PFSK-1 (cell line): ENCODE measurements around the gene TSPAN3.

ENCODE experiments used
- FOXP2 ChIP-seq: optimal IDR thresholded peaks from 2 replicates; pipeline ENCODE3; 2011; ENCODE audit warnings: borderline replicate concordance, control low read depth, inconsistent platforms; ENCODE audit not compliant: insufficient read depth; ENCODE audit errors: extremely low read length, extremely low read depth
- POLR2AphosphoS5 ChIP-seq: IDR thresholded peaks from 2 replicates; pipeline ENCODE4 v1.6.1; 2012; ENCODE audit warnings: low read depth, mild to moderate bottlenecking, control low read depth, low read length, moderate library complexity
- SIN3A ChIP-seq: IDR thresholded peaks from 2 replicates; pipeline ENCODE4 v1.6.1; 2012; ENCODE audit warnings: mild to moderate bottlenecking, low read length, moderate library complexity, borderline replicate concordance; ENCODE audit not compliant: insufficient read depth
- TAF1 ChIP-seq: IDR thresholded peaks from 2 replicates; pipeline ENCODE4 v1.6.1; 2012; ENCODE audit warnings: low read length, control low read depth, borderline replicate concordance; ENCODE audit not compliant: insufficient read depth
- TF ChIP-seq, protein P1 (sequence below), 2 experiments: IDR thresholded peaks; 2 replicates each; pipeline versions ENCODE4 v1.6.1 to v1.8.0; 2011 to 2012; ENCODE audit warnings: low read depth in 2 of 2, low read length in 2 of 2, control low read depth in 1 of 2, inconsistent platforms in 1 of 2, mild to moderate bottlenecking in 1 of 2, moderate library complexity in 1 of 2; ENCODE audit not compliant: insufficient read depth in 1 of 2

The TSPAN3 gene

DNA sequence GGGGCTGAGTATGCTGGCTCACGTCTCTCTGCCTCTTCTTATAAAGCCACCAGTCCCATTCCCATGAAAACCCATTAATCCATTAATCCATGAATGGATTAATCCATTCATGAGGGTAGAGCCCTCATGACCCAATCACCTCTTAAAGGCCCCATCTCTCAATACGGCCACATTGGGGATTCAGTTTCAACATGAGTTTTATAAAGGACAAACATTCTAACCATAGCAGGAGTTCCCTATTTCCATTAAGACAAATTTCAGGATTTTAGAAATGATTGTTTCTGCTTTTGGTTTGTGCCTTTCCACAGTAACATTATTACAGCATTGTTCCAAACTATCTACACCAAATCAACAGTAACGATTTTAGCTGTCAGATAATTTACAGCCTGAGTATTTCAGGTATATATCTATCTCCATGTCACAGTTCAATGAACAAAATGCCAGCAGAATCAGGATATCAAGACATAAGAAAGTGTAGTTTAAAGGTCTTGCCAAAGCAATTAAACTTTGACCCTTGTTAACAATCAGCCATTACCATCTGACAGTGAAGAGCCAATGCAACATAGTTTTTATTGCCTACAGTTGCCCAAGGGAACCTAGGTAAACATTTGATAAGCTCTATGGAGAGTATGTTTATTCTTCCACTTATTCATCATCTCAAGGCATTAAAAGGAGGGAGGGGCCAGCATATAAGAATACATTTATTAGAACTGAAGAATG lies 3.8 kb downstream of the TSPAN3 start:
- TF ChIP-seq SIN3A (no peak), TAF1 (no peak), POLR2AphosphoS5 (no peak), FOXP2 (no peak)
- TF ChIP-seq, protein P1, sequence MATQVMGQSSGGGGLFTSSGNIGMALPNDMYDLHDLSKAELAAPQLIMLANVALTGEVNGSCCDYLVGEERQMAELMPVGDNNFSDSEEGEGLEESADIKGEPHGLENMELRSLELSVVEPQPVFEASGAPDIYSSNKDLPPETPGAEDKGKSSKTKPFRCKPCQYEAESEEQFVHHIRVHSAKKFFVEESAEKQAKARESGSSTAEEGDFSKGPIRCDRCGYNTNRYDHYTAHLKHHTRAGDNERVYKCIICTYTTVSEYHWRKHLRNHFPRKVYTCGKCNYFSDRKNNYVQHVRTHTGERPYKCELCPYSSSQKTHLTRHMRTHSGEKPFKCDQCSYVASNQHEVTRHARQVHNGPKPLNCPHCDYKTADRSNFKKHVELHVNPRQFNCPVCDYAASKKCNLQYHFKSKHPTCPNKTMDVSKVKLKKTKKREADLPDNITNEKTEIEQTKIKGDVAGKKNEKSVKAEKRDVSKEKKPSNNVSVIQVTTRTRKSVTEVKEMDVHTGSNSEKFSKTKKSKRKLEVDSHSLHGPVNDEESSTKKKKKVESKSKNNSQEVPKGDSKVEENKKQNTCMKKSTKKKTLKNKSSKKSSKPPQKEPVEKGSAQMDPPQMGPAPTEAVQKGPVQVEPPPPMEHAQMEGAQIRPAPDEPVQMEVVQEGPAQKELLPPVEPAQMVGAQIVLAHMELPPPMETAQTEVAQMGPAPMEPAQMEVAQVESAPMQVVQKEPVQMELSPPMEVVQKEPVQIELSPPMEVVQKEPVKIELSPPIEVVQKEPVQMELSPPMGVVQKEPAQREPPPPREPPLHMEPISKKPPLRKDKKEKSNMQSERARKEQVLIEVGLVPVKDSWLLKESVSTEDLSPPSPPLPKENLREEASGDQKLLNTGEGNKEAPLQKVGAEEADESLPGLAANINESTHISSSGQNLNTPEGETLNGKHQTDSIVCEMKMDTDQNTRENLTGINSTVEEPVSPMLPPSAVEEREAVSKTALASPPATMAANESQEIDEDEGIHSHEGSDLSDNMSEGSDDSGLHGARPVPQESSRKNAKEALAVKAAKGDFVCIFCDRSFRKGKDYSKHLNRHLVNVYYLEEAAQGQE (IDR thresholded peaks at IDR 0.05; ENCODE audit: insufficient read depth in 1 of 2, low read depth in 2 of 2, low read length in 2 of 2): no peak

DNA sequence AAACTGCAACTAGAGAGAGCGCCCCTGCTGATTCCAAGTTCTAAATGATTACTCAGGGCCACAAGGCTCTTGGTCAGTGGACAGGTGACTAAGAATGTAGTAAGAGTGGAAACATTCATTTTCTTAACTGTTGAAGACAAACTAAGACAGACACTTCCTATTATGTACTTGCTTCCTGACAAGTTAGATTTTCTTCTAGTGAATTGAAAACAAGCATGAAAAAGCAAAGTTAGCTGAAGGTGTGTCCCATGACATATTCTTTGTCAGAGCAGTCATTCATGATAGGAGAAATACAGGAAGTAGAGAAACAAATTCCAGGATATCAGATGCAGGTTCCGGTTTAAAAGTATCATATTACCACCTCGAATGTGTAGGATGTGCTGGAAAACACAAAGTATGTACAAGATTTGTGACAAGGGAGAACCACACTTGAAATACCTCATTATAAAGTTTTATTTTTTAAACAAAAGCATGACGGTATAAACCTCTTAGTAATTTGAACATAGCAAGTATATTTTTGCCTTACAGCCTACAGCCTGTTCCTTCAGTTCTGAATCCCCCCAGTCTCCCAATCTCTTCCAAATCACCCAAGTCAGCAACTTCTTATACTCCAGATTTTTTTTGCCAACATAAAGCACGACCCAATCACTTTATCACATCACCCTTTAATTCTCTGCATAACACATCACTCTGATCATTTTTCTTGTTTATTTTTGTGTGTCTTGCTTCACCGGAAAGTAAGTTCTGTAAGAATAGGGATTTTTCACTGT lies 6.2 kb downstream of the TSPAN3 start:
- TF ChIP-seq FOXP2 (no peak), POLR2AphosphoS5 (no peak), TAF1 (no peak), SIN3A (no peak)
- TF ChIP-seq, protein P1 (IDR thresholded peaks at IDR 0.05; ENCODE audit: insufficient read depth in 1 of 2, low read depth in 2 of 2, low read length in 2 of 2): no peak

DNA sequence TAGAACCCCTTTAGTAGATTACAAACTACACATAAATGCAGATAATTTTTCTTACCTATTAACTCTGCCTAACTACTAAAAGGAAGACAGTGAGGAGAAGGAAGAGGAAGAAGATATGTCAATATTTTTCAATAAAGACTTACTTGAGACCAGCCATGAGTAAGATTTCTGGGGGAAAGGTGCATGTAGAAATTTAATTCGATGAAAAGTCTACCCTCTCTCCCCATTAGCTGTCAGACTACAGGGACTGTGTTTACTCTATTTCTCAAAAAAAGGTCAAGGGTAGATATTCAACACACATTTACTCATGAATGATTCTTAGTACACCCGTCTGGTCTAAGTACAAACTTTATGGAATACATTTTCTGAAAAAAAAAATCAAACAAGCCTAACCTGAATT lies 6.8 kb downstream of the TSPAN3 start:
- TF ChIP-seq SIN3A (no peak), POLR2AphosphoS5 (no peak), TAF1 (no peak), FOXP2 (no peak)
- TF ChIP-seq, protein P1 (IDR thresholded peaks at IDR 0.05; ENCODE audit: insufficient read depth in 1 of 2, low read depth in 2 of 2, low read length in 2 of 2): no peak

DNA sequence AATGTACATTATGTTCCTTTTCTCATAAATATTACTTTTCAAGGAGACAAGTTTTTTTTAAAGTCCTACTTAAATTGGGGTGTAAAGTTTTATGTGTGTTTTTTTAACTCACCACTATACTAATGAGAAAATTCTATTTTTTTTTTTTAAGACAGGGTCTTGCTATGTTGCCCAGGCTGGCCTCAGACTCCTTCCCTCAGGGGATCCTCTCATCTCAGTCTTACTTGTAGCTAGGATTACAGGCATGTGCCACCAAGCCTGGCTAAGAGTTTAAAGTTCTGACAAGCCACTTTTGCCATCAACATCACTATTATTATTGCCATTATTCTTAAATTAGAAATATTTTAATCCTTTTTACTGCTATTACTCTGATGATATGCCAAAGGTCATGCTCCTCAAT lies 7.7 kb downstream of the TSPAN3 start:
- TF ChIP-seq, protein P1 (IDR thresholded peaks at IDR 0.05; ENCODE audit: insufficient read depth in 1 of 2, low read depth in 2 of 2, low read length in 2 of 2): no peak
- TF ChIP-seq FOXP2 (no peak), POLR2AphosphoS5 (no peak), TAF1 (no peak)
